SU-DHL-6 (cell line): ENCODE results near the gene POLR2F.

ENCODE experiments used
- H2AFZ ChIP-seq: fragments of 200-600 bp; sonication (generic); 2 replicates; pipeline ENCODE4 v1.6.1; 2014; ENCODE audit warnings: low read depth, mild to moderate bottlenecking, moderate library complexity, mixed read lengths, antibody characterized with exemption, low read length; ENCODE audit not compliant: severe bottlenecking
- H3F3A ChIP-seq: fragments of 200-600 bp; shearing (Covaris generic); 2 replicates; pipeline ENCODE4 v1.6.0; 2016; ENCODE audit warnings: antibody characterized with exemption, mild to moderate bottlenecking; ENCODE audit not compliant: insufficient read depth
- H3K27ac ChIP-seq: fragments of 200-600 bp; sonication (generic); 2 replicates; pipeline ENCODE4 v1.5.1; 2016; ENCODE audit warnings: low read depth, mild to moderate bottlenecking, low read length, moderate library complexity, mixed read lengths
- H3K27me3 ChIP-seq: fragments of 200-600 bp; sonication (generic), shearing (Covaris generic); 2 replicates; pipeline ENCODE4 v1.6.0; 2014; ENCODE audit warnings: mild to moderate bottlenecking, low read length
- H3K36me3 ChIP-seq: fragments of 200-600 bp; sonication (generic); 2 replicates; pipeline ENCODE4 v1.6.1; 2014; ENCODE audit warnings: mild to moderate bottlenecking, low read length, mixed read lengths
- H3K4me2 ChIP-seq: fragments of 300-600, 200-600 bp; shearing (Covaris generic), sonication (generic); 2 replicates; pipeline ENCODE4 v1.6.0; 2014; ENCODE audit warnings: low read length, low read depth, mild to moderate bottlenecking; ENCODE audit not compliant: poor library complexity, severe bottlenecking
- H3K4me3 ChIP-seq: fragments of 200-600 bp; sonication (generic); 2 replicates; pipeline ENCODE4 v1.5.1; 2014; ENCODE audit warnings: antibody characterized with exemption, low read length, mild to moderate bottlenecking, mixed read lengths; ENCODE audit not compliant: insufficient read depth, poor library complexity, severe bottlenecking
- H3K79me2 ChIP-seq: fragments of 200-600 bp; sonication (generic); 2 replicates; pipeline ENCODE4 v1.6.1; 2014; ENCODE audit warnings: mild to moderate bottlenecking, low read length, moderate library complexity; ENCODE audit not compliant: insufficient read depth
- H3K9ac ChIP-seq: fragments of 200-600 bp; sonication (generic); 2 replicates; pipeline ENCODE4 v1.7.0; 2014; ENCODE audit warnings: mild to moderate bottlenecking, low read length
- H3K9me2 ChIP-seq: fragments of 200-600 bp; sonication (generic); replicated peaks from 2 replicates; pipeline ENCODE4 v1.6.1; 2014; ENCODE audit warnings: low read length; ENCODE audit not compliant: insufficient read depth
- H3K9me3 ChIP-seq: fragments of 200-600 bp; sonication (generic); 2 replicates; pipeline ENCODE4 v1.6.1; 2014; ENCODE audit warnings: low read length, mixed read lengths; ENCODE audit not compliant: insufficient read depth
- H4K20me1 ChIP-seq: fragments of 200-600 bp; sonication (generic); 2 replicates; pipeline ENCODE4 v1.6.1; 2014; ENCODE audit warnings: low read depth, mild to moderate bottlenecking, antibody characterized with exemption, low read length, moderate library complexity, mixed read lengths
- EZH2phosphoT487 ChIP-seq: fragments of 200-600 bp; sonication (generic), shearing (Covaris generic); conservative IDR thresholded peaks from 2 replicates; pipeline ENCODE4 v1.6.1; 2018; ENCODE audit warnings: mild to moderate bottlenecking, antibody characterized with exemption, low read length, moderate library complexity, mixed read lengths
- TF ChIP-seq, protein P1 (sequence below): fragments of 200-600 bp; sonication (generic); IDR thresholded peaks from one replicate; pipeline ENCODE4 v1.5.1; 2017; ENCODE audit warnings: antibody characterized with exemption, mild to moderate bottlenecking, low read length, moderate library complexity; ENCODE audit not compliant: insufficient read depth, poor library complexity, severe bottlenecking

The POLR2F gene

DNA sequence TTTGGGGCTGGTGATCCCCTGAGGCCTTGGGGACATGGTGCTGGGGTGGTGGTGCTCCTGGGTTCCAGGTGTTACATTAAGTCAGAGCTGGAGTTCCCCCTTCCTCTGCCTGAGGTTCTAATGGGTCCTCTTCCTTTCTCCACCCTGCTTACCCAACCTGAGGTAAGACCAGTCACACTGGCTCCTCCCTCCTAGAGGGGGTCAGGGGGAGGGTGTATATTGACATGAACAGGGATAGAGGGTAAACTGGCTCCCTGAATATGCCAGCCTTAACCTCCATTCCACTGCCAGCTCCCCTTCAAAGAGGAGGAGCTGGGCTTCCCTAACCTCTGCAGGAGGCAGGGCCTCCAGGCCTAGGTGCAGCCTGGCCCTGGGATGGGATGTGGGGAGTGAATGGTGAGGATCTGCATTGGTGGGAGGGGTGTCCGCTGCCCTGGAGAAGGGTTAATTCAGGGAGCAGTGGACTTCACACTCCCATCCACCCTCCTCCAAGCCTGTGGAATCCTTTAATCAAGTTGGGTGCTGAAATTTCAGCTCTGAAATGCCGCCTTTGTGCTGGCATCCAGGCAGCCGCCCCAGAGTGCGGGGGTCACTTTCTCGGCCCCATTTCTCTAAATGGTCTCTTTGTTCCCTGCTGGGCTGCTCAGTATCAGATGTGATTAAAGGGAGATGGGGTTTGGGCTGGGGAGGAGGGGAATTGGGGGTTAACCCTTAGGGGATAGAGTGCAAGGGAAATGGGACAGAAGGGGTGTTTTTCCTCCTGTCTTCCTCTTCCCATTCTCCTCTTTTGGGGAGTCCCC lies 15.2 kb downstream of the POLR2F start:
- Histone ChIP-seq H3K9ac (no peak overlapping the region), H3K9me2 (no peaks in the 10 kb centered on the region), H3K27ac (no peak overlapping the region), H4K20me1 (no peaks in the 10 kb centered on the region; the same call in 1 of the 2 replicates), H3K36me3 (0 out of 2 replicates have a peak, but pooled peaks cover 4% of the 10 kb centered on the region), H3F3A (0 out of 2 replicates have a peak, but pooled peaks cover 3% of the 10 kb centered on the region), H3K4me2 (no peak overlapping the region), H2AFZ (no peak overlapping the region), H3K79me2 (peaks cover 9% of the 10 kb centered on the region), H3K4me3 (no peak overlapping the region), H3K9me3 (no peaks in the 10 kb centered on the region), H3K27me3 (no peaks in the 10 kb centered on the region)
- no peak for TF ChIP-seq EZH2phosphoT487
- TF ChIP-seq, protein P1, sequence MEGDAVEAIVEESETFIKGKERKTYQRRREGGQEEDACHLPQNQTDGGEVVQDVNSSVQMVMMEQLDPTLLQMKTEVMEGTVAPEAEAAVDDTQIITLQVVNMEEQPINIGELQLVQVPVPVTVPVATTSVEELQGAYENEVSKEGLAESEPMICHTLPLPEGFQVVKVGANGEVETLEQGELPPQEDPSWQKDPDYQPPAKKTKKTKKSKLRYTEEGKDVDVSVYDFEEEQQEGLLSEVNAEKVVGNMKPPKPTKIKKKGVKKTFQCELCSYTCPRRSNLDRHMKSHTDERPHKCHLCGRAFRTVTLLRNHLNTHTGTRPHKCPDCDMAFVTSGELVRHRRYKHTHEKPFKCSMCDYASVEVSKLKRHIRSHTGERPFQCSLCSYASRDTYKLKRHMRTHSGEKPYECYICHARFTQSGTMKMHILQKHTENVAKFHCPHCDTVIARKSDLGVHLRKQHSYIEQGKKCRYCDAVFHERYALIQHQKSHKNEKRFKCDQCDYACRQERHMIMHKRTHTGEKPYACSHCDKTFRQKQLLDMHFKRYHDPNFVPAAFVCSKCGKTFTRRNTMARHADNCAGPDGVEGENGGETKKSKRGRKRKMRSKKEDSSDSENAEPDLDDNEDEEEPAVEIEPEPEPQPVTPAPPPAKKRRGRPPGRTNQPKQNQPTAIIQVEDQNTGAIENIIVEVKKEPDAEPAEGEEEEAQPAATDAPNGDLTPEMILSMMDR, result no peak

DNA sequence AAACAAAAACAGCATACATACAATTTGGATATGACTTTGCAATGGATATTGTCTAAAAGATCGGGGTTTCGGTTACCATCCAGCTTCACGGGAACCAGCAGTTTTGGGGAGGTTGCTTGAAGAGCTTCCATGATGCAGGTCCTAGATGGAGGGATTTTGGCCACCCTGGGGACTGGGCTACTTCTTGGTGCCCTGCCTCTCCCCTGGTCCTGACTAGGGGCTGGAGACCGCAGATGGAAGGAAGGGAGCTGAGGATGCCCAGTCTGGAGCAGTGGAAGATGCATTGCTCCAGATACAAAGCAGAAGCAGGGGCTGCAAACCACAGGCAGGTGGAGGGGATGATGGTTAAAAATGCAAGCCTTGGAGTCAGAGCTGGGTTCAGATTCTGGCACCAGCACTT lies 17.4 kb downstream of the POLR2F start:
- Histone ChIP-seq H3K9me3 (no peaks in the 10 kb centered on the region), H3F3A (no peaks in the 10 kb centered on the region), H2AFZ (no peak overlapping the region), H3K9me2 (no peaks in the 10 kb centered on the region), H4K20me1 (no peaks in the 10 kb centered on the region; the same call in 1 of the 2 replicates), H3K27ac (no peak overlapping the region), H3K27me3 (no peaks in the 10 kb centered on the region), H3K36me3 (0 out of 2 replicates have a peak, but pooled peaks cover 4% of the 10 kb centered on the region), H3K9ac (no peak overlapping the region), H3K4me3 (no peak overlapping the region), H3K4me2 (no peak overlapping the region), H3K79me2 (peaks cover 3% of the 10 kb centered on the region)
- no peak for TF ChIP-seq EZH2phosphoT487
- TF ChIP-seq, protein P1, result no peak

DNA sequence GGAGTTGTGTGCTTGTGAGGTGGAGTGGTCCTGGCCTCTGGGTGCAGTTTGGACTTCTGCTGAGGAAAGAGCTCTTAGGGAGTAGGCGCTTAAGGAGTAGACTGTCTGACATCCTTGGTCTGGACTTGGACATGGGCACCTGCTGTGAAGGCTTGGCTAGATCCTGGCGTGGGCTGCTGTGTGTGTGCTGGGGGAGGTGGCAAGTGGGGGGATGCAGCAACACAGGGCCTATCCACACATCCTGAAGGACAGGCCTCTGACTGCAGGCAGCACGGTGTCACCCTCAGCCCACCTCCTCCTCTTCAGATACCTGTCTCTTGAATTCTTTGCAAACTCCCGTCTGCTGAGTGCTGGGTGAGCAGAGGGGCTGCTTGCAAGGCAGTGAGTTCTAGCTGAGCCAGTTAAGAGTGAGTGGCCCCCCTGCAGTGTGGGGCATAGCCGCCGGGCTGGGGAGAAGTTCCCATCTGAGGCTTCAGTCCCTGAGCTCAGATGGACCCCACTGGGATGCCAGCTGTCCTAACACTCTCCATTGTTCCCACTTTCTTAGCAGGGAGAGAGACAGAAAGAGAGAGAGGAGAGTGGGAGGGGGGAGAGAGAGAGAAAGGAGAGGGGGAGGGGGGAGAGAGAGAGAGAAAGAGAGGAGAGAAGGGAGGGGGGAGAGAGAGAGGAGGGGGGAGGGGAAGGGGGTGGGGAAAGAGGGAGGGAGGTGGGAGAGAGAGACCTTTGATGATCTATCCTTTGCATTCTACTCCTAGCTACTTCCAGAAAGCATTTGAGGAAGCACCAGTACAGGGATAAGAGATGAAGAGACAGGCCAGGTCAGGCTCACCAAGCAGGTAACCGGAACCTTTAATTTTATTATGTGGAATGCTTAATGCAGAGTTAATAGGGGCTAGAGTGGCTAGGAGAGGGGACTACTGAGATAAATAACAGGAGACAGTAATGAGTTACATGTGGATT lies 18.3 kb downstream of the POLR2F start:
- Histone ChIP-seq H3K4me2 (no peak overlapping the region), H3F3A (no peaks in the 10 kb centered on the region), H4K20me1 (no peaks in the 10 kb centered on the region), H3K36me3 (0 out of 2 replicates have a peak, but pooled peaks cover 4% of the 10 kb centered on the region), H3K9me3 (no peaks in the 10 kb centered on the region), H3K27ac (no peak overlapping the region), H3K27me3 (no peaks in the 10 kb centered on the region), H3K4me3 (no peak overlapping the region), H3K9ac (no peak overlapping the region), H2AFZ (no peak overlapping the region), H3K79me2 (no peaks in the 10 kb centered on the region), H3K9me2 (no peaks in the 10 kb centered on the region)
- TF ChIP-seq EZH2phosphoT487, result no peak
- TF ChIP-seq, protein P1, result no peak
